Coronary artery (tissue), 2 donors: ENCODE data around the gene LHX5.
A peak's percentile ranks its signal among the peaks of the same experiment; 100 is the strongest.

Experiments
- DNase-seq: peaks from one replicate; pipeline ENCODE4 v3.0.0-alpha.2; 2017; ENCODE audit warnings: low spot score
- H3K27ac ChIP-seq, 2 donors: fragments of 200-600 bp; sonication (generic); one replicate each; pipeline ENCODE4 v1.5.1; 2016 to 2019
- H3K4me3 ChIP-seq: fragments of 200-600 bp; sonication (generic); 2 replicates; pipeline ENCODE4 v1.5.1; 2016; ENCODE audit warnings: mild to moderate bottlenecking, moderate library complexity
- CTCF ChIP-seq: fragments of 200-600 bp; sonication (generic); IDR thresholded peaks from one replicate; pipeline ENCODE4 v1.5.1; 2019; ENCODE audit warnings: antibody characterized with exemption

LHX5 gene

DNA sequence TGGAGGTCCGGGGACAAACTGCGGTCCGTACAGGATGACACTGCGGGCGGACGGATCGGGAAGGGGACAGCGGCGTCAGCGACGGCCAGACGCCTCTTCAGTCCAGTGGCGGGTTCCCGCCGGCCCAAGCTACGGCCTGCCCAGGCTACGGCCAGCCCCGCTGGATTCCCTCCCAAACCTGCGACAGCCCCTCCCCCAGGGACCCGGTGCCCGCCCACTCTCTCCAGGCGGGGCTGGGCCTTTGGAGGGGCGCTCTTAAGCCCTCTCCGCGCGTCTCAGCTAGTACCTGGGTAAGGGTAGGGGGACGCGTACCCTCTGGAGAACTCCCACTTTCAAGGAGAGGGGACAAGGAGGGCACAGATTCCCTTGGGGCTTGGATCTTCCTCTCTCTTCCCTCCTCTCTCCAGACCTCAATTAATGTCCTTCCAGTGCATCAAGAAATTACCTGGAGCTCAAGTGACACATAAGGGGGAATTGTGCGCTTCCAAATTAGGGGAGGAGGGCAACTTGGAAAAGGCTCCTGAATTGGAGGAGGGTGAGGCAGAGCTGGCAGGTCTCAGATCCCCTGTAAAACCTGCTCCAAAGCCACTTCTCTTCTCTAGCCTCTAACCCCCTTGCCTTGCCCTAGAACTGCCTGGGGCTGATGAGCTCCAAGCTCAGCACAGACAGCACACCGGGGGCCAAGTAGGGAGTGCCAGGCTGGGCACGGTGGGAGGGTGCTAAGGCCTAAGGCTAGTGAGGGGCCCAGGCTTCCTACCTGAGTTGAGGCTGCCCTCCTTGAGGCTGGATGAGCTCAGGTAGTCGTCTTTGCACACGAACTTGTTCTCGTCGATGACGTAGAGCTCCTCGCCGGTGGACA, 3.1 kb downstream of the LHX5 start:
- DNase-seq: no peak
- no peak for TF ChIP-seq CTCF
- peak overlapping the region; percentile 66 for H3K4me3 ChIP-seq

DNA sequence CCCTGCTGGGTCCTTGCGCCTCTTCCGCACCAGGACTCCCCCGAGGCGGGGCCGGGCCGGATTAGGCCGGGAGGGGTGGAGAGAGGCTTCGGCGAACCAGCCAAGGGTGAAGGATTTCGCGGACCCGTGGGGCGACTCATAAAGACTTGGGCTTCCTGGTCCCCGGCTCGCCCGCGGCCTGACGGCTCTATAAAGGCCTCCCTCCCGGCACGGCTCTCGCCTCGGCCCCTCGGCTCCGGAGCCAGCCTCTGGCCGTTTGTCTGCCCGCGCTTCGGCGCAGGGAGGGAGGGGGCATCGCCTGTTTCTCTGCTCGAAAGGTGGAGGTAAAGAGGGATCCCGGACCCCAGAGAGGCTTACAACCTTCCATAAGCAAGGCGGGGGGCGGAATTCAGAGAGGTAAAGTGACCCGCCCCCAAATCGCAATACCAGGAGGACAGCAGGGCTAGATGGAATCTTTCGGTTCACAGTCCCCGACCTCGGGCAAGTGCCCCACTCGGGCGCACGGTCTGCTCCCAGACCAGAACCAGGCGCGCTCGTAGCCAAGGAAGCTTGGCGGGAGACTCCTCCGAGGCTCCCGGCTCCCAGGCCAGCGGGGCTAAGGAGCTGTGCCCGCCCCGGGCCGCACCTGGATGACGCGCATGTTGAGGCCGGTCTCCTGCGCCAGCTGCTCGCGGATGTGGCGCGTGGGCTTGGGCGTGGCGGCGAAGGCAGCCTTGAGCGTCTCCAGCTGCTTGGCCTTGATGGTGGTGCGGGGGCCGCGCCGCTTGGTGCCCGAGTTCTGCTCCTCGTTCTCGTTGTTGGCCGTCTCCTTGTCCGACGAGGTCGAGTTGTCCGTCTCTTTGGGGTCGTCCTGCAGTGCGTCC, 3.9 kb downstream of the LHX5 start:
- no peak for DNase-seq
- TF ChIP-seq CTCF: no peak
- Histone ChIP-seq H3K27ac (no peak overlapping the region), H3K4me3 (peak overlapping the region; percentile 66)

More for the DNA sequence above, 3.1 kb downstream of the LHX5 start:
- no peak overlapping the region for H3K27ac ChIP-seq

- DNase-seq: no peak
- no peak for TF ChIP-seq CTCF
- Histone ChIP-seq H3K27ac (no peak overlapping the region), H3K4me3 (peak overlapping the region; percentile 66)
Observed at GRCh38 chr12:113467142-113467501, 4.5 kb downstream of the LHX5 start.

DNA sequence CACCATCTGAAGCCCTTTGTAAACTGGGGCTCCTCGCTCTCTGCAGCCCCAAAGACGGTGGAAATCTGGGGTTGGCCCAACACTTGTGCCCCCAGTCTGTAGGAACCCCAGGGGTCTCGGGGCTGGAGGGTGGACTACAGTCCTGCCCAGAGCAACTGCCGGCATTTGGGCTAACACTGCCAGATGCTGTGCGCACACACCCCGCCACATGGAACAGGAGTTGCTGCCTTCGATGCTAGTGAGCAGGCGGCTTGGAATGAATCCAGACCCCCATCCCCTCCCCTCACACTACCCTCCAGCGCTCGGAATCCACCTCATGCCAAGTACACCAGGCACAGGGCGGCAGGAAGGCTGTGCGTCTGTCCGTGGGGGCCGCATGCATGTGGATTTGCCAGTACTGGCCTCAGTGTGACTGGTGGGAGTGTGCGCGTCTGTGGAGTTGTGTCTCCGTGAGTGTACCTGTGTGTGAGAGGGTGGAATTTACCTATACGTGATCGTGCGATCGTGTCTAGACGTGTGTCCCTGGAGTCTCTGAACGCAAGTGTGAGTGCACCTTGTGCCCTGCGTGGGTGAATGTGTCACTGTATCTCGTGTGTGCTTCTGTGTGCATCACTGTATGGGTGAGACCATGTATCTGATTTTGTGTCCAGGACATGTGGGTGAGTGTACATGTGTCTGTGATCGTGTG, 5.1 kb downstream of the LHX5 start:
- no peak for TF ChIP-seq CTCF
- Histone ChIP-seq H3K27ac (no peak overlapping the region), H3K4me3 (peak overlapping the region; percentile 66)
- DNase-seq: no peak

DNA sequence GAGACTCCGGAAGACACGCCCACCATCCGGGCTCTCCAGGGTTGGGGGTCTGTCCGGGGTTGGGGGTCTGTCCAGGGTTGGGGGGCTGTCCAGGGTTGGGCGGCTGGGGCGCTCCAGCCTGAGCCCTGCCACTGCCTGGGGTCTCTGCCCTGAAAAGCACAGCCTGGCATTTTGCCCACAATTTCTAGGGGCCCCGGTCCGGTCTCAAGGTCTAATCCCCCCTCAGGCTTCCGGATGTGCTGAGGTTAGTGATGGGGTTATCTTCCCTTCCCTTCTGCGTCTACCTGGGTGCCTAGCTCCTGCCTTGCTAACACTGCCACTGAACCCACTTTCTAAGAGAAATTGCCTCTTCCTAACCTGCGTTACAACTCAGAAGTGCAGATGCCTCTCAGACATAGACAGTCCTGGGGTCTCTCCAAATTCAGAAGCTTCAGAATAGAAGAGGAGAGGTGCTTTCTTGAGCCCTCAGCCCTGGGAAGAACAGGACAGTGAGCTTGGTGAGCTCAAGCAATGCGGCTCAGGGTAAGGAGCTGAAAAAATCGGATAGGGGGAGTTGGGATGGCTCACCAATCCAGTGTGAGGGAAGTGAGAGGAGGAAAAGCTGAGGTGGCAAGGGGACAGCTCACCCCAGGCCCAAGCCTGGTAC, 5.7 kb downstream of the LHX5 start:
- H3K27ac ChIP-seq: no peak overlapping the region
- no peak for TF ChIP-seq CTCF
- H3K4me3 ChIP-seq: peak overlapping the region; percentile 69
- DNase-seq: no peak

DNA sequence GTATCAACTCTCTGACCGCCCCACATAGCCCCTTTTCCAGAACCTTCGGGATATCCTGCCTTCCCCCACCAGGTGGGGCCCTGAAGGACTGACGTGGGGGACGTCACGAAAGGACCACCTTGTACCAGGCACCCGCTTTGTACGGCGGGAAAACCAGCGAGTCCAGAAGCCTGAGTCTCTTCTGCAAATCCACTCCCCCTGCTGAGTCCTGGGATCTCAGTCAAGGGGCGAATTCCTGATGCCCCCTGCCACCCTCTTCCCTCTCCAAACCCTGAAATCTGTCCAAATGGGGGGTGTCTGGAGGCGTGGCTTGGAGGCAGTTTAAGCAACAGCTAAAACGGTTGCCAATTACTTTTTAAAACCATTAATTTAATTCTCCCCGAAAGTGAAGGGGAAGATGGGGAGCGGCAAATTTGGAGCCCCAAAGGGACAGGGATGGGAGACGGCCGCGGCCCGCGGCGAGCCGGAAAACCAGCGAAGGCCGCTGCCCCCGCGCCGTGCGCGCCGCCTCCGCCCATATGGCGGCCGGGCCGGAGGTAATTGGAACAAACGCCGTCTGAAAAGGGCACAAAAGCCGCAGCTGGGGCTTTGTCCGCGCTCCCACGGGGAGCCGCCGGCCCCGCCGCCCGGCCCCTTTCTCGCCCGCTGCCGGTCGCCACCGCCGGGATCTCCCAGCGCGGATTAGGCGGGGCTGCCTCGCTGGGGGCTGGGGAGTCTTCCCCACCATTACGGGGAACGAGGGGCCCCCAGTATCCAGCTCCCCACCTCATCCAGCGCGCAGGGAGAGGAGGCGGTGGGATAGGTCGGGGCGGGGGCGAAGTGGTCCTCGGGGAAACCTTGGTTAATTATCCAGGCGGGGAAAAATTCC, 6.6 kb downstream of the LHX5 start:
- no peak for TF ChIP-seq CTCF
- peak overlapping the region; percentile 69 for H3K4me3 ChIP-seq
- H3K27ac ChIP-seq: no peak overlapping the region
- DNase-seq: no peak
